H9 (cell line): ENCODE data around the gene FYCO1. TPM values are rescaled to one million over a fixed set of nuclear protein-coding genes. Genes with fewer than 3 reads are reported as not detected.

Experiments used
- DNase-seq: peaks from one replicate; pipeline ENCODE4 v3.0.0-alpha.2; 2017
- H2AFZ ChIP-seq: one replicate; pipeline ENCODE4 v1.6.1; 2013; ENCODE audit warnings: mild to moderate bottlenecking, low read length, control low read depth, moderate library complexity
- H2AK5ac ChIP-seq: 2 replicates; pipeline ENCODE4 v1.6.1; 2013; ENCODE audit warnings: low read length, control low read depth, mixed read lengths; ENCODE audit not compliant: insufficient read length
- H2BK120ac ChIP-seq: one replicate; pipeline ENCODE4 v1.6.1; 2013; ENCODE audit warnings: low read depth, mild to moderate bottlenecking, low read length, control low read depth, inconsistent platforms; ENCODE audit not compliant: poor library complexity, severe bottlenecking
- H2BK12ac ChIP-seq: 2 replicates; pipeline ENCODE4 v1.6.1; 2013; ENCODE audit warnings: low read length, control low read depth, mixed read lengths, low read depth; ENCODE audit not compliant: insufficient read length
- H2BK15ac ChIP-seq: 2 replicates; pipeline ENCODE4 v1.6.1; 2013; ENCODE audit warnings: low read depth, low read length, control low read depth
- H2BK20ac ChIP-seq: one replicate; pipeline ENCODE4 v1.6.1; 2013; ENCODE audit warnings: low read depth, mild to moderate bottlenecking, low read length, control low read depth, inconsistent platforms; ENCODE audit not compliant: poor library complexity, severe bottlenecking
- H2BK5ac ChIP-seq: 2 replicates; pipeline ENCODE4 v1.6.1; 2013; ENCODE audit warnings: low read length, control low read depth, mixed read lengths; ENCODE audit not compliant: insufficient read length
- H3K14ac ChIP-seq: 2 replicates; pipeline ENCODE4 v1.6.1; 2013; ENCODE audit warnings: low read length, control low read depth; ENCODE audit not compliant: insufficient read depth
- H3K18ac ChIP-seq: 2 replicates; pipeline ENCODE4 v1.6.1; 2013; ENCODE audit warnings: low read depth, mild to moderate bottlenecking, mixed read lengths, low read length, control low read depth; ENCODE audit not compliant: insufficient read length
- H3K23ac ChIP-seq: 2 replicates; pipeline ENCODE4 v1.6.1; 2013; ENCODE audit warnings: low read length, control low read depth, mixed read lengths, low read depth; ENCODE audit not compliant: insufficient read length
- H3K23me2 ChIP-seq: 2 replicates; pipeline ENCODE4 v1.6.1; 2013; ENCODE audit warnings: low read depth, mild to moderate bottlenecking, mixed read lengths, low read length, control low read depth; ENCODE audit not compliant: insufficient read length, poor library complexity, severe bottlenecking
- H3K27ac ChIP-seq: 2 replicates; pipeline ENCODE4 v1.5.1; 2013; ENCODE audit warnings: low read length, control low read depth, mixed read lengths, low read depth; ENCODE audit not compliant: insufficient read length
- H3K27me3 ChIP-seq: 2 replicates; pipeline ENCODE4 v1.6.1; 2013; ENCODE audit warnings: low read length, control low read depth, inconsistent platforms; ENCODE audit not compliant: insufficient read depth
- H3K4ac ChIP-seq: 2 replicates; pipeline ENCODE4 v1.6.1; 2013; ENCODE audit warnings: low read depth, mild to moderate bottlenecking, control low read depth, inconsistent platforms, low read length, moderate library complexity
- H3K4me1 ChIP-seq: 2 replicates; pipeline ENCODE4 v1.6.1; 2013; ENCODE audit warnings: low read length, control low read depth, inconsistent platforms; ENCODE audit not compliant: insufficient read depth
- H3K4me2 ChIP-seq: 2 replicates; pipeline ENCODE4 v1.6.1; 2013; ENCODE audit warnings: low read length, control low read depth, mixed read lengths; ENCODE audit not compliant: insufficient read length, insufficient read depth
- H3K56ac ChIP-seq: 2 replicates; pipeline ENCODE4 v1.6.1; 2013; ENCODE audit warnings: low read depth, mild to moderate bottlenecking, mixed read lengths, low read length, control low read depth; ENCODE audit not compliant: insufficient read length
- H3K79me1 ChIP-seq: 2 replicates; pipeline ENCODE4 v1.6.1; 2013; ENCODE audit warnings: low read depth, mild to moderate bottlenecking, moderate library complexity, low read length, control low read depth, inconsistent platforms; ENCODE audit not compliant: insufficient read depth, poor library complexity, severe bottlenecking
- H3K79me2 ChIP-seq: 2 replicates; pipeline ENCODE4 v1.6.1; 2013; ENCODE audit warnings: low read length, control low read depth, inconsistent platforms; ENCODE audit not compliant: insufficient read depth
- H3K9ac ChIP-seq: 2 replicates; pipeline ENCODE4 v1.6.1; 2013; ENCODE audit warnings: low read length, control low read depth, mixed read lengths; ENCODE audit not compliant: insufficient read length; ENCODE audit errors: extremely low read depth
- H3K9me3 ChIP-seq: one replicate; pipeline ENCODE4 v1.6.1; 2013; ENCODE audit warnings: low read depth, low read length, inconsistent platforms; ENCODE audit not compliant: control insufficient read depth
- H3T11ph ChIP-seq: one replicate; pipeline ENCODE4 v1.6.1; 2013; ENCODE audit warnings: mild to moderate bottlenecking, low read length, control low read depth, inconsistent platforms
- H4K20me1 ChIP-seq: one replicate; pipeline ENCODE4 v1.6.1; 2013; ENCODE audit not compliant: control insufficient read depth, insufficient read length, insufficient read depth
- H4K5ac ChIP-seq: 2 replicates; pipeline ENCODE4 v1.6.1; 2013; ENCODE audit warnings: low read depth, mild to moderate bottlenecking, mixed read lengths, low read length, control low read depth; ENCODE audit not compliant: insufficient read length
- H4K8ac ChIP-seq: replicated peaks from 2 replicates; pipeline ENCODE4 v1.6.1; 2013; ENCODE audit warnings: low read length, control low read depth, mixed read lengths, low read depth; ENCODE audit not compliant: insufficient read length
- H4K91ac ChIP-seq: 2 replicates; pipeline ENCODE4 v1.6.1; 2013; ENCODE audit warnings: low read depth, mild to moderate bottlenecking, moderate library complexity, mixed read lengths, low read length, control low read depth; ENCODE audit not compliant: insufficient read length
- H3K27ac Mint-ChIP-seq, 3 experiments: 2 replicates in 2 of 3; 3 replicates in 1 of 3; pipeline ENCODE4 v1.8.0; 2020 to 2021; ENCODE audit warnings: mixed read lengths in 3 of 3, mild to moderate bottlenecking in 1 of 3, moderate library complexity in 1 of 3
- H3K27me3 Mint-ChIP-seq: 2 replicates; pipeline ENCODE4 v1.8.0; 2021; ENCODE audit warnings: low read depth, mild to moderate bottlenecking, moderate library complexity, mixed read lengths
- H3K36me3 Mint-ChIP-seq, 3 experiments: 2 replicates in 2 of 3; 3 replicates in 1 of 3; pipeline ENCODE4 v1.8.0; 2020 to 2021; ENCODE audit warnings: low read depth in 3 of 3, mixed read lengths in 3 of 3; ENCODE audit not compliant: insufficient read depth in 1 of 3
- H3K4me1 Mint-ChIP-seq, 2 experiments: 2 replicates each; pipeline ENCODE4 v1.8.0; 2020; ENCODE audit warnings: mixed read lengths in 2 of 2
- H3K4me3 Mint-ChIP-seq, 2 experiments: 2 replicates in 1 of 2; 3 replicates in 1 of 2; pipeline ENCODE4 v1.8.0; 2020 to 2021; ENCODE audit warnings: mild to moderate bottlenecking in 2 of 2, mixed read lengths in 2 of 2, moderate library complexity in 1 of 2
- H3K9me3 Mint-ChIP-seq, 2 experiments: 2 replicates in 1 of 2; 3 replicates in 1 of 2; pipeline ENCODE4 v1.8.0; 2020; ENCODE audit warnings: mild to moderate bottlenecking in 2 of 2, mixed read lengths in 2 of 2, moderate library complexity in 1 of 2
- WGBS: extraction: QIAGEN DNeasy Blood & Tissue Kit; methylation state at CpG from one replicate; pipeline ENCODE4 v1.1.7; 2013; ENCODE audit warnings: missing lambda C conversion rate, low lambda C conversion rate, mixed read lengths; ENCODE audit not compliant: insufficient read length; ENCODE audit errors: extremely low coverage; 5-methylcytosine and 5-hydroxymethylcytosine counted together
- total RNA-seq: library from RNA; stranded (reverse); gene quantifications from 2 replicates; pipeline ENCODE4 v1.2.1, GENCODE V29; 2021
- TF ChIP-seq, protein P1 (sequence below): fragments of 200-600 bp; sonication (generic); conservative IDR thresholded peaks from 3 replicates; pipeline ENCODE4 v1.8.0; 2021; ENCODE audit warnings: antibody characterized with exemption, mild to moderate bottlenecking

Gene FYCO1
- total RNA-seq, 1 experiment from 2014 or later, result 10.4 TPM

GRCh38 chr3:45896956-45897355 lies 98.7 kb downstream of the FYCO1 start:
- Mint-ChIP-seq H3K27ac (no peak overlapping the region), H3K27me3 (peaks cover 7% of the 10 kb centered on the region), H3K36me3 (no peaks in the 10 kb centered on the region), H3K4me3 (no peak overlapping the region), H3K4me1 (peaks cover 6% of the 10 kb centered on the region in 2 experiments; a peak in 3 of 4 replicates), H3K9me3 (no peaks in the 10 kb centered on the region)
- H3K79me1 ChIP-seq, result no peaks in the 10 kb centered on the region
- no peak overlapping the region for H4K91ac ChIP-seq
- no peak for DNase-seq
- H2BK120ac ChIP-seq, result no peak overlapping the region
- no peak overlapping the region for H3K27ac ChIP-seq
- H3K4me2 ChIP-seq, result no peak overlapping the region
- no peak overlapping the region for H4K5ac ChIP-seq
- no peaks in the 10 kb centered on the region for H3K23me2 ChIP-seq
- H2BK20ac ChIP-seq, result no peak overlapping the region
- no peak overlapping the region for H2BK12ac ChIP-seq
- no peak overlapping the region for H2BK15ac ChIP-seq
- no peak overlapping the region for H3K9ac ChIP-seq
- no peak overlapping the region for H3K18ac ChIP-seq
- WGBS, result no CpG with 5 or more reads among the region's 3 CpGs
- no peak overlapping the region for H2AK5ac ChIP-seq
- H3K79me2 ChIP-seq, result no peaks in the 10 kb centered on the region
- H2BK5ac ChIP-seq, result no peak overlapping the region
- no peak overlapping the region for H4K8ac ChIP-seq
- H3K27me3 ChIP-seq, result no peaks in the 10 kb centered on the region
- TF ChIP-seq, protein P1, sequence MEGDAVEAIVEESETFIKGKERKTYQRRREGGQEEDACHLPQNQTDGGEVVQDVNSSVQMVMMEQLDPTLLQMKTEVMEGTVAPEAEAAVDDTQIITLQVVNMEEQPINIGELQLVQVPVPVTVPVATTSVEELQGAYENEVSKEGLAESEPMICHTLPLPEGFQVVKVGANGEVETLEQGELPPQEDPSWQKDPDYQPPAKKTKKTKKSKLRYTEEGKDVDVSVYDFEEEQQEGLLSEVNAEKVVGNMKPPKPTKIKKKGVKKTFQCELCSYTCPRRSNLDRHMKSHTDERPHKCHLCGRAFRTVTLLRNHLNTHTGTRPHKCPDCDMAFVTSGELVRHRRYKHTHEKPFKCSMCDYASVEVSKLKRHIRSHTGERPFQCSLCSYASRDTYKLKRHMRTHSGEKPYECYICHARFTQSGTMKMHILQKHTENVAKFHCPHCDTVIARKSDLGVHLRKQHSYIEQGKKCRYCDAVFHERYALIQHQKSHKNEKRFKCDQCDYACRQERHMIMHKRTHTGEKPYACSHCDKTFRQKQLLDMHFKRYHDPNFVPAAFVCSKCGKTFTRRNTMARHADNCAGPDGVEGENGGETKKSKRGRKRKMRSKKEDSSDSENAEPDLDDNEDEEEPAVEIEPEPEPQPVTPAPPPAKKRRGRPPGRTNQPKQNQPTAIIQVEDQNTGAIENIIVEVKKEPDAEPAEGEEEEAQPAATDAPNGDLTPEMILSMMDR, result no peak
- no peaks in the 10 kb centered on the region for H3K4me1 ChIP-seq
- no peak overlapping the region for H3T11ph ChIP-seq
- H3K4ac ChIP-seq, result no peak overlapping the region
- no peak overlapping the region for H2AFZ ChIP-seq
- no peak overlapping the region for H3K14ac ChIP-seq
- H3K9me3 ChIP-seq, result no peaks in the 10 kb centered on the region
- H3K23ac ChIP-seq, result no peak overlapping the region
- H3K56ac ChIP-seq, result no peak overlapping the region
- H4K20me1 ChIP-seq, result no peaks in the 10 kb centered on the region
